Lower leg skin (tissue), 4 donors: ENCODE data around the gene OSBPL9. TPM values are rescaled to one million over a fixed set of nuclear protein-coding genes. Genes with fewer than 3 reads are reported as not detected.
A peak's percentile ranks its signal among the peaks of the same experiment; 100 is the strongest.

Source experiments
- DNase-seq, 2 donors: peaks; one replicate each; pipeline ENCODE4 v3.0.0-alpha.2; 2019; ENCODE audit warnings: low spot score in 2 of 2
- H3K4me3 ChIP-seq: fragments of 200-600 bp; sonication (generic); 2 replicates; pipeline ENCODE4 v1.5.1; 2017; ENCODE audit warnings: mild to moderate bottlenecking, low read depth; ENCODE audit not compliant: poor library complexity, severe bottlenecking
- POLR2A ChIP-seq, 2 donors: fragments of 450-650 bp; IDR thresholded peaks; one replicate each; pipeline ENCODE4 v1.6.1; 2016 to 2017; ENCODE audit warnings: antibody characterized with exemption in 2 of 2, mild to moderate bottlenecking in 1 of 2, moderate library complexity in 1 of 2
- WGBS, 2 donors: methylation state at CpG; one replicate each; pipeline ENCODE4 v1.1.5; 2018; 5-methylcytosine and 5-hydroxymethylcytosine counted together
- intact Hi-C: fragments of 100-400 bp; cut with DNase I; formaldehyde crosslinking; loops from one replicate; pipeline ENCODE4 v1.15.0; 2023; ENCODE audit warnings: low total_unique reads
- total RNA-seq, 4 donors: library from RNA; depleted of rRNA; stranded (reverse); fragments of >200 nt; gene quantifications; one replicate each; pipeline ENCODE4 v1.1.0, GENCODE V29; 2016
- TF ChIP-seq, protein P1 (sequence below), 3 donors: fragments of 450-650 bp; IDR thresholded peaks; one replicate each; pipeline ENCODE4 v1.5.1; 2016; ENCODE audit warnings: antibody characterized with exemption in 3 of 3, mild to moderate bottlenecking in 3 of 3, moderate library complexity in 2 of 3

Gene OSBPL9
- total RNA-seq, 4 donors from 2014 or later, result 35.9 to 56.9 (median 46.9) TPM

DNA sequence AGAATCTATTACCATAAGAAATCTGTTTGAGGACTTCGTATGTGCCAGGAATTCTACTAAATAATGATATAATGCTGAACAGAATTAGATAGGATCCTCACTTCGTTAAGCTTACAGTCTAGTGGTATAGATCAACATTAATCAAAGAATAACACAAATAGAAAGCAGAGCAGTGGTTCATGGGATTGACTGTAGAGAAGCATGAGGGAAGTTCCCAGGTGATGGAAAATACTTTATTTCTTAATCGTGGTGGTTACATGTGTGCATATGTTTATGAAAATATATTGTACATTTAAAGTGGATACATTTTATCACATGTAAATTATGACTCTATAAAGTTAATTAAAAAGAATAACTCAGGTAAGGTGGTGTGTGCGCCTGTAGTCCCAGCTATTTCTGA, 110.5 kb downstream of the OSBPL9 start:
- DNase-seq, result no peak
- WGBS, 2 donors, result 92 to 95% methylated on average over 4 of the region's 4 CpGs
- no peak overlapping the region for H3K4me3 ChIP-seq
- TF ChIP-seq, protein P1, sequence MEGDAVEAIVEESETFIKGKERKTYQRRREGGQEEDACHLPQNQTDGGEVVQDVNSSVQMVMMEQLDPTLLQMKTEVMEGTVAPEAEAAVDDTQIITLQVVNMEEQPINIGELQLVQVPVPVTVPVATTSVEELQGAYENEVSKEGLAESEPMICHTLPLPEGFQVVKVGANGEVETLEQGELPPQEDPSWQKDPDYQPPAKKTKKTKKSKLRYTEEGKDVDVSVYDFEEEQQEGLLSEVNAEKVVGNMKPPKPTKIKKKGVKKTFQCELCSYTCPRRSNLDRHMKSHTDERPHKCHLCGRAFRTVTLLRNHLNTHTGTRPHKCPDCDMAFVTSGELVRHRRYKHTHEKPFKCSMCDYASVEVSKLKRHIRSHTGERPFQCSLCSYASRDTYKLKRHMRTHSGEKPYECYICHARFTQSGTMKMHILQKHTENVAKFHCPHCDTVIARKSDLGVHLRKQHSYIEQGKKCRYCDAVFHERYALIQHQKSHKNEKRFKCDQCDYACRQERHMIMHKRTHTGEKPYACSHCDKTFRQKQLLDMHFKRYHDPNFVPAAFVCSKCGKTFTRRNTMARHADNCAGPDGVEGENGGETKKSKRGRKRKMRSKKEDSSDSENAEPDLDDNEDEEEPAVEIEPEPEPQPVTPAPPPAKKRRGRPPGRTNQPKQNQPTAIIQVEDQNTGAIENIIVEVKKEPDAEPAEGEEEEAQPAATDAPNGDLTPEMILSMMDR (IDR thresholded peaks at IDR 0.05), result no peak
- no peak for TF ChIP-seq POLR2A (IDR thresholded peaks at IDR 0.05)
- intact Hi-C loops, result no loop called here

DNA sequence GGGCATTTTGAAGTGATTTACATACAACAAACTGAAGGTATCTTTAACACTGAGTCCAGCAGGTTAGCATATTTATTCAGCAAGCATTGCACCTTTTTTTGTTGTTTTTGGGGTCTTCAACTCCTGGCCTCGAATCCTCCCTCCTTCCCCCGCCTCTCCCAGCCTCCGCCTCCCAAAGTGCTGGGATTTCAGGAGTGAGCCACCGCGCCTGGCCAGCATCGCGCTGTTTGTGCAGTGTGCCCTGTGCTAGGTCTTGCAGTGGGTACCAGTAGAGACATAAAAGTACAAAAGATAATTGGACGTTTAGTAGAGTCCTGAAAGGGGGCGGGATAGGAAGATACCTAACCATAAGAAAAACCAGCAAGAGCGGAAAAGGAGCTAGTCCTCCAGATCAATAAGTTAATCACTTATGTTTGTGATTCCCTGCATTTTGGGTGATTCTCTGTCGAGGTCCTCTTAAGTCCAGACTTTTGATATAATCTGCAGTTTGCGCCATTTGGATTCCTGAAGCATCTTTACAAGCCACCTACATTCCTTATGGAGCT, 111.8 kb downstream of the OSBPL9 start:
- DNase-seq, result no peak
- WGBS, 2 donors, result 55 to 56% methylated on average over 12 of the region's 12 CpGs
- no peak for TF ChIP-seq POLR2A (IDR thresholded peaks at IDR 0.05)
- TF ChIP-seq, protein P1 (IDR thresholded peaks at IDR 0.05), result no peak

DNA sequence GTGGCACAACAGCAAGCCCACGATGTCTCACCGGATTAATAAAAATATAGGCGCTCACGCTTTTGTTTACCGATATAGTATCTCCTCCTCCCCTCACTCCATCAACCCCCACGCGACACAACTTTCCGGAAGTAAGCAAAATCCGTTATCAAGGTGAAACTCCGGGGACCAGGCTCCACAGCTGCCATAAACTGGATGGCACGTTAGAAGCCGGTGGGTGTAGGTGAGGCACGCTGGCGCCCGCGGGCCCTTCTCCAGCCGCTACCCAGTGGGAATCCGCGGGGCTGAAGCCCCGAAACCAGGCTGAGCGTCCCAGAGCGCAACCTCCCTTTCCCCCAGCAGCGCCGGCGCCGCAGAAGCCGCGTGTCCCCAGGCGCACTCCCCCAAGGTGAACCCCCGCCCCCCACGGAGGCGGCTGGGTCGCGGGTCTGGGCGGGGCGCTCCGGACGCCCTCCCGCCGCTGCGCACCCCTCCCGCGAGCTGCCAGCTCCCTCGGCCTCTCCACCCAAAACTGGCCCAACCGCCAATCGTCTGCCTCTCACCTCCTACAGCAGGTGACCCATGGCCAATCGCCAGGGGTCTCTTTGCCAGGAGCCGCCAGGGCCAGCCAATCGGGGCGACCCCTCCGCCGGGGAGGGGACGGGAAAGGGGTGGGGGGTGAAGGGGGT, 112.4 kb downstream of the OSBPL9 start:
- peak; percentile 72 to 94 for DNase-seq
- TF ChIP-seq POLR2A (IDR thresholded peaks at IDR 0.05), result no peak
- TF ChIP-seq, protein P1 (IDR thresholded peaks at IDR 0.05), result no peak
- peak overlapping the region; percentile 28 for H3K4me3 ChIP-seq
- WGBS, 2 donors, result 2 to 7% methylated on average over 38 to 39 of the region's 53 CpGs
- intact Hi-C loops, result no loop called here

More for the DNA sequence above, 111.8 kb downstream of the OSBPL9 start:
- no peak overlapping the region for H3K4me3 ChIP-seq
- intact Hi-C loops, result no loop called here

DNA sequence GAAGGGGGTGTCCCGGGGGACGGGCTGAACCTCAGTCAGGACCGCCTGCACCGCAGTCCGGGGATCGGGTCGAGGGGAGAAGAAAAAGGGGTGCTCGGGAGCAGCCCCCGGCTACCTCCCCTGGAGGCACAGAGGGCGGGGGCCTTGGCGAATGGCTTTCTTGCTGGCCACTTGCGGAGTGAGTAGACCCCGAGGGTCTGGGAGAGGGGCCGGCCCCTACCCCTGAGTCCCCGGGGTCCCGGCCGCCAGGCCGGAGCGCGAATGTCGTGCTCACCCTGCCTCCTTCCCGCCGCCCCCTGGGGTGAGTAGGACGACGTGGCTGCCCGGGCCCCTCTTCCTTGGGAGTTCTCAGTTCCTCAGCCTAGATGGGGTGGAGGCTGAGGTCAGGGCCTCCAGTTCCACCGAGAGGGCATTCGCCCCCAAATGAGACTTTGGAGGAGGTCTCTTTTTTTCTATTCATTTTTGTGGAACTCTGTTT, 113.0 kb downstream of the OSBPL9 start:
- no peak for TF ChIP-seq POLR2A (IDR thresholded peaks at IDR 0.05)
- TF ChIP-seq, protein P1 (IDR thresholded peaks at IDR 0.05), result no peak
- intact Hi-C loops, result no loop called here
- WGBS, 2 donors, result 18 to 25% methylated on average over 26 to 28 of the region's 28 CpGs
- DNase-seq, result peak in 1 of 2 donors; percentile 89
- H3K4me3 ChIP-seq, result peak overlapping the region; percentile 28

DNA sequence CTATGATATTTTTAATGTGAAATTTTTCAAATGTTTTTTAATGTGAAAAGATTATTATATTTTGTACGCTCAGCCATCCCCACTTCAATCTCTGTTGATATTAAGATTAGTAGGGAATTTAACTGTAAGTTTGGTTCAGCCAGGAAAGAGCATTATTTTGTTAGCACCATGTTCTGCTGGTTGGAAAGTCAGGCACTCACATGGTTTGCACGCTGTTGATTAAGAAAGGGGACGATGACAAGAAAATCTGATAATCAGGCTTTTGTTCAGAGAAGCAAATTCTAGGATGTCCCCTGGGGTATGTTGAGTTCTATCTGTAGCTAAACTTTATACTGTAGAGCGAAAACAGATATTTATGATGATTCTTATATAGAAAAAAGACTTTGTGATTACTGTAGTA, 115.1 kb downstream of the OSBPL9 start:
- TF ChIP-seq, protein P1 (IDR thresholded peaks at IDR 0.05), result no peak
- no peak for TF ChIP-seq POLR2A (IDR thresholded peaks at IDR 0.05)
- no peak overlapping the region for H3K4me3 ChIP-seq
- DNase-seq, result no peak
- WGBS, 2 donors, result 87 to 94% methylated on average over 4 of the region's 4 CpGs
- intact Hi-C loops, result no loop called here
